ENCODE results near the gene MRPL37.
A peak's percentile ranks its signal among the peaks of the same experiment; 100 is the strongest.
"Not testable (repeated sequence)": the region's sequence is repeated elsewhere in the genome, so short reads cannot be mapped to it uniquely, and the experiment has no call there.

MRPL37 gene

DNA sequence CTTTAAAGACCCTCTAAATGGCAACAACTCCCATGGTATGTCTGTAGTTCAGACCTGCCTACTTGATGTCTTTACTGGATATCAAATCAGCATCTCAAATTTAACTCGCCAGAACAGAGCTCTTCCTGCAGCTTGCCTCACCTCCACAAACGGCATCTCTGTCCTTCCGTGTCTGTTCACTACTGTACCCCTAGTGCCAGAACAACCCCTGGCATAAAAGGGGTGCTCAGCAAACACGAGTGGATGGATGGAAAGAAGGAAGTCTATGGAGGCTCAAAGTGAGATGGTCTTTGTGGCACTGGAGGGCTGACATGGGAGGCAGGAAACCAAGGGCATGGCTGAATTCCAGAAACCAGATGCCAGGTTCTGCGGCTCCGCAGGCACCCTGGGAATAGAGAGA, 22.7 kb downstream of the MRPL37 start:
- Mint-ChIP-seq H3K27ac (no peak overlapping the region), H3K4me3 (no peak overlapping the region), H3K27me3 (no peaks in the 10 kb centered on the region), H3K4me1 (peaks cover 25% of the 10 kb centered on the region), H3K9me3 (no peaks in the 10 kb centered on the region)
- DNase-seq (no peak), ATAC-seq (no peak)

GRCh38 chr1:54223441-54224202, 23.7 kb downstream of the MRPL37 start:
- no peak for ATAC-seq
- no peak overlapping the region for H3K4me3 Mint-ChIP-seq
- no peak for DNase-seq
- peaks cover 33% of the 10 kb centered on the region for H3K4me1 Mint-ChIP-seq
- H3K9me3 Mint-ChIP-seq, result no peaks in the 10 kb centered on the region
- no peaks in the 10 kb centered on the region for H3K27me3 Mint-ChIP-seq
- peak overlapping the region; percentile 44 to 92 for H3K27ac Mint-ChIP-seq

GRCh38 chr1:54224233-54224632, 24.3 kb downstream of the MRPL37 start:
- Mint-ChIP-seq H3K4me1 (peaks cover 38% of the 10 kb centered on the region), H3K4me3 (no peak overlapping the region), H3K9me3 (no peaks in the 10 kb centered on the region), H3K27ac (peak overlapping the region in 1 of 2 donors; percentile 44), H3K27me3 (no peaks in the 10 kb centered on the region)
- no peak for DNase-seq
- ATAC-seq, result no peak

DNA sequence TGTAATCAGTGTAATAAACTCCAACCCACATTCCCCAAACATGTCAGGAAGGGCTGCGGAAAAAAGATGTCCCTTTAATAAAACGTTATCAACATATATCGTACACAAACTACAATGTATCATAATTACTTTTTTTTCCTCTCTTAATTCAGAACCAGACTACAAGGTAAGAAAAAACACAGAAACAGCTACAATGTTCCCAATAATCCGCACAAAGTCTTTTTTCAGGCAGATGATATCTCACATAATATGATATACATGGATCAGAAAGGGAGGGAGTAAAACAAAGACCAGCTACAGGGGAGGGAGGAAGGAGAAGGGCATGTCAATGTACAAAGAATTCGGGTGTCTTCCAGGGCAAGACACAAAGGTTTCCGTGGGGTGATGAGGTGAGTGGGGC, 25.4 kb downstream of the MRPL37 start:
- H3K4me3 Mint-ChIP-seq, result no peak overlapping the region
- peak overlapping the region in 1 of 2 donors; percentile 72 for H3K27ac Mint-ChIP-seq
- no peaks in the 10 kb centered on the region for H3K9me3 Mint-ChIP-seq
- no peak for DNase-seq
- peaks cover 42% of the 10 kb centered on the region for H3K4me1 Mint-ChIP-seq
- H3K27me3 Mint-ChIP-seq, result no peaks in the 10 kb centered on the region
- no peak for ATAC-seq

- no peak for DNase-seq
Observed at GRCh38 chr1:54225986-54226559, 26.1 kb downstream of the MRPL37 start.

DNA sequence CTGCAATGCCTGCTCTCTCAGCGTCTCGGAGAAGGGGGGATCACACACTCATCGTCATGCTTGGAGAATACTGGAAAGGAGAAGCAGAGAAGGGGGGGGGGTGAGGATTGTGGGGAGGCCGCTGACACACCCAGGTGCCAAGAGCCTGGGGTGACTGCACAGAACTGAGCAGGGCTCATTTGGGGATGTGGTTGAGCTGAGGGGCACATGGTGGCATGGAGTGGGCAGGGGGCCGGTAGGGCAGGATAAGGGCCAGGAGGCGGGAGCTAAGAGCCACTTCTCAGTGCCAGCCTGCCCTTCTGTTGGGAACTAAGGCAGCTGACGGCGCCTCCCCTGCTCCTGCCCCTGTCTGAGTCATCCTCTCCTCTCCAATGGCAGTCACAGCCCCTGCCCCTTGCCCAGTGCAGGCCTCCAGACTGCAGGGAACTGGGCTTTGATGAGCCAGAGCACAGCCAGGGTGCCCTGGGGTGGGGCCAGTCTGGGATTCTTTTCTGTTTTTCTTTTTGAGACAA, 27.2 kb downstream of the MRPL37 start:
- H3K27ac Mint-ChIP-seq, result peak overlapping the region in 1 of 2 donors; percentile 38
- DNase-seq (no peak), ATAC-seq (no peak)
- H3K4me1 Mint-ChIP-seq, result peaks cover 45% of the 10 kb centered on the region
- H3K9me3 Mint-ChIP-seq, result no peaks in the 10 kb centered on the region
- H3K27me3 Mint-ChIP-seq, result no peaks in the 10 kb centered on the region
- no peak overlapping the region for H3K4me3 Mint-ChIP-seq

More at GRCh38 chr1:54225986-54226559, 26.1 kb downstream of the MRPL37 start:
- no peak overlapping the region for H3K4me3 Mint-ChIP-seq
- H3K4me1 Mint-ChIP-seq, result peaks cover 49% of the 10 kb centered on the region
- no peaks in the 10 kb centered on the region for H3K27me3 Mint-ChIP-seq
- H3K27ac Mint-ChIP-seq, result peak overlapping the region in 1 of 2 donors; percentile 64
- ATAC-seq, result no peak
- no peaks in the 10 kb centered on the region for H3K9me3 Mint-ChIP-seq

DNA sequence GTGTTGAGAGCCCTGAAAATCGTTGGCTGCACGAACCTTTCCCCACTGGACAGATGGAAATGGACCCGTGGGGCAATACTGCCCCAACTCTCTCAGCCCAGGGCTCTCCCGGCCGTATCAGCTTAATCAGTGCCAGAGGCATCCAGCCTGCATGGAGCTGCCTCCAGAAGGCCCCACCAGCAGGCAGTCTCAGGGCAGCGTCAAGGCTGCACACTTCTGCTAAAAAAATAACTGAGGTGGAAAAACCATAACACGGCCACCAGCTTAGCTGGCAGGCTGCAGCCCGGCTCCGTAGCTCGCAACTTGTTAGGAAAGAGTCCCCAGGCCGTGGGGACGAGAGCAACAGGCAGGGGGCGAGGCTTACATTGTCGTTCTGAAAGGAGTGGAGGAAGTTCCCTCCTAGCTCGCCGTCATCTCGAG, 27.9 kb downstream of the MRPL37 start:
- no peaks in the 10 kb centered on the region for H3K27me3 Mint-ChIP-seq
- no peak for DNase-seq
- peaks cover 45% of the 10 kb centered on the region for H3K4me1 Mint-ChIP-seq
- H3K9me3 Mint-ChIP-seq, result no peaks in the 10 kb centered on the region
- peak overlapping the region; percentile 7 to 72 for H3K27ac Mint-ChIP-seq
- no peak for ATAC-seq
- H3K4me3 Mint-ChIP-seq, result no peak overlapping the region

- peak overlapping the region in 1 of 2 donors; percentile 94 for H3K27ac Mint-ChIP-seq
Observed at GRCh38 chr1:54228638-54229079, 28.7 kb downstream of the MRPL37 start.

GRCh38 chr1:54229281-54229891, 29.4 kb downstream of the MRPL37 start:
- ATAC-seq, result peak; percentile 50
- DNase-seq, result peak in 1 of 2 donors; percentile 34
- Mint-ChIP-seq H3K4me1 (peaks cover 45% of the 10 kb centered on the region), H3K4me3 (peak overlapping the region in 1 of 2 donors; percentile 43), H3K27ac (peak overlapping the region; percentile 88 to 94), H3K9me3 (no peaks in the 10 kb centered on the region), H3K27me3 (no peaks in the 10 kb centered on the region)

More at GRCh38 chr1:54228638-54229079, 28.7 kb downstream of the MRPL37 start:
- H3K27me3 Mint-ChIP-seq, result no peaks in the 10 kb centered on the region
- H3K9me3 Mint-ChIP-seq, result no peaks in the 10 kb centered on the region
- no peak for ATAC-seq
- no peak overlapping the region for H3K4me3 Mint-ChIP-seq
- peaks cover 45% of the 10 kb centered on the region for H3K4me1 Mint-ChIP-seq
- no peak for DNase-seq

- peak overlapping the region in 1 of 2 donors; percentile 16 for H3K27ac Mint-ChIP-seq
- ATAC-seq, result peak; percentile 74
Observed at GRCh38 chr1:54230507-54231339, 30.8 kb downstream of the MRPL37 start.

DNA sequence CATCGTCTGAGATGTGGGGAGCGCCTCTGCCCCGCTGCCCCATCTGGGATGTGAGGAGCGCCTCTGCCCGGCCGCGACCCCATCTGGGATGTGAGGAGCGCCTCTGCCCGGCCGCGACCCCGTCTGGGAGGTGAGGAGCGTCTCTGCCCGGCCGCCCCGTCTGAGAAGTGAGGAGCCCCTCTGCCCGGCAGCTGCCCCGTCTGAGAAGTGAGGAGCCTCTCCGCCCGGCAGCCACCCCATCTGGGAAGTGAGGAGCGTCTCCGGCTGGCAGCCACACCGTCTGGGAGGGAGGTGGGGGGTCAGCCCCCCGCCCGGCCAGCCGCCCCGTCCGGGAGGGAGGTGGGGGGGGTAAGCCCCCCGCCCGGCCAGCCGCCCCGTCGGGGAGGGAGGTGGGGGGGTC, 33.2 kb downstream of the MRPL37 start:
- not testable (repeated sequence) for H3K9me3 Mint-ChIP-seq

More at GRCh38 chr1:54230507-54231339, 30.8 kb downstream of the MRPL37 start:
- Mint-ChIP-seq H3K9me3 (no peaks in the 10 kb centered on the region), H3K27me3 (no peaks in the 10 kb centered on the region), H3K4me1 (peaks cover 45% of the 10 kb centered on the region), H3K4me3 (no peak overlapping the region)
- DNase-seq, result peak in 1 of 2 donors; percentile 63

GRCh38 chr1:54234284-54234683, 34.3 kb downstream of the MRPL37 start:
- Mint-ChIP-seq H3K9me3 (no peaks in the 10 kb centered on the region), H3K4me1 (peaks cover 24% of the 10 kb centered on the region), H3K4me3 (no peak overlapping the region), H3K27me3 (no peaks in the 10 kb centered on the region), H3K27ac (no peak overlapping the region)
- DNase-seq, result no peak
- no peak for ATAC-seq

More for the DNA sequence above, 33.2 kb downstream of the MRPL37 start:
- not testable (repeated sequence) for H3K4me3 Mint-ChIP-seq, ATAC-seq, H3K27me3 Mint-ChIP-seq, DNase-seq
- H3K4me1 Mint-ChIP-seq, result peaks cover 32% of the 10 kb centered on the region
- peak overlapping the region in 1 of 2 donors; percentile 19 for H3K27ac Mint-ChIP-seq

DNA sequence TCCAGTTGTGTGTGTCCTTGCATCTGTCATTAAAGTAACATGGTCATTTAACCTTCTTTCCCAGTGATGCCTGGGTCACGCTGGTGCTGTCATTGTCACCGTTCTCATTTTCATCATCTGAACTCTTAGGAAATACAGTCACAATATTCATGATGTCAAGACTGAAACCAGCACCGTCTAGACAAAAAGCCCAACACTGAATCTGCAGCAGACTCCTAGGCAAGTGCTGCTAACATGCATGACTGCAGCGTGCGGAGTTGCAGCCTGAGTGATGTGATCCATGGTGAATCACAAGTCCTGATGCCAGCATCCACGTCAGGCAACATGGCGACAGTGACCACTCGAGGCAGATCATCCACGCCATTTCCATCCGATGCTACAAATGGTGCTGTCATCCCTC, 37.6 kb downstream of the MRPL37 start:
- H3K9me3 Mint-ChIP-seq, result no peaks in the 10 kb centered on the region
- no peak for DNase-seq
- H3K4me1 Mint-ChIP-seq, result peaks cover 5% of the 10 kb centered on the region
- no peak overlapping the region for H3K4me3 Mint-ChIP-seq
- H3K27ac Mint-ChIP-seq, result no peak overlapping the region
- ATAC-seq, result no peak
- H3K27me3 Mint-ChIP-seq, result no peaks in the 10 kb centered on the region

DNA sequence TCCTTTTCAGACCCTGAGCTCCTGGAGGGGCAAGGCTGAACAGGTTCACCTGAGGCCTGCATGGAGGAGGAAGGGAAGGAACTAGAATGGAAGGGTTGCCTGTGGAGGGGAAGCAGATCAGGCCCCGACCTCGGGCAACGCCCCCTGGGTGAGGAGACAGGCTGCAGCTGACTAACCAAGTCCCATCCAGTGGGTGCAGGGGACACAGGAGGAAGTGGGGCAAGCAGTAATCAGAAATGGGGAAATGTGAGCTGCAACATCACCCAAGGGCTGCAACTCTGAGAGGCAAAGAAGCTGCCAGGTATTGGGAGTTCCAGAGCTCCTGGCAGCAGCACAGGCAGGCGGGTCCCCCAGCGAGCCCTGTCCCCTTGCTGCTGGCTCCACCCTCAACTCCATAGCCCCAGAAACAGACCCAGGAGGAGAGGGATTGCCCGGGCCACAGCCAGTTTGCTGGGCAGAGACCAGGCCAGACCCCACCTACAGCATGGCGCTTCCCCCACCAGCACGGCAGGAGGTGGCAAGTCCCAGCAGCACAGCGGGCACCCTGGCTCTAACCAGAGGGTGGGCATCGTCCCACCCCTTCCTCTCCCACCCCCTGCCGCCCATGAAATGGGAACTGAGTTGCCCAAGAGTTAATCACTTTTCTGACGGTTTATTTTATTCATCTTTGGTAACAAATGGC, 38.5 kb downstream of the MRPL37 start:
- Mint-ChIP-seq H3K4me1 (peaks cover 5% of the 10 kb centered on the region), H3K9me3 (no peaks in the 10 kb centered on the region), H3K27ac (peak overlapping the region in 1 of 2 donors; percentile 88), H3K27me3 (no peaks in the 10 kb centered on the region), H3K4me3 (no peak overlapping the region)
- DNase-seq (no peak), ATAC-seq (no peak)

GRCh38 chr1:54239035-54239383, 39.0 kb downstream of the MRPL37 start:
- Mint-ChIP-seq H3K4me1 (peaks cover 5% of the 10 kb centered on the region), H3K27me3 (no peaks in the 10 kb centered on the region), H3K27ac (peak overlapping the region in 1 of 2 donors; percentile 20), H3K4me3 (no peak overlapping the region), H3K9me3 (no peaks in the 10 kb centered on the region)
- ATAC-seq (no peak), DNase-seq (no peak)

Measured in stimulated activated naive CD8-positive, alpha-beta T cell treated with anti-CD3 and anti-CD28 coated beads, Interleukin-15, amount 100 ng/mL, for 72 hours (primary cell).